ENCODE measurements around the gene PTGS1.

PTGS1 gene

GRCh38 chr9:122444041-122444733, 73.4 kb downstream of the PTGS1 start:
- peaks cover 41% of the 10 kb centered on the region for H3K4me1 ChIP-seq (ENCODE audit: control insufficient read depth, insufficient read depth, low read length)
- H3K36me3 ChIP-seq (ENCODE audit: control insufficient read depth, insufficient read depth, low read length, severe bottlenecking) = no peaks in the 10 kb centered on the region
- H3K4me3 ChIP-seq (ENCODE audit: low read length) = peak overlapping the region; percentile 63
- peak; percentile 95 for DNase-seq (ENCODE audit: low read depth)
- peaks cover 7% of the 10 kb centered on the region for H3K9me3 ChIP-seq (ENCODE audit: control insufficient read depth, low read length)
- H3K27me3 ChIP-seq (replicated peaks; ENCODE audit: control insufficient read depth, insufficient read depth, low read length) = no peaks in the 10 kb centered on the region
- peak overlapping the region; percentile 84 for H3K9ac ChIP-seq (ENCODE audit: low read length)

Measured in adipocyte (in vitro differentiated cells).